ENCODE measurements around the gene SEPTIN2.

The SEPTIN2 gene

GRCh38 chr2:241273210-241274020 lies 42.3 kb upstream of the SEPTIN2 start (continued):
- TF ChIP-seq TCF4 (CRISPR knock-in tag; IDR thresholded peaks at IDR 0.05; ENCODE audit: borderline replicate concordance) = no peak
- TF ChIP-seq CREB5 (CRISPR knock-in tag; IDR thresholded peaks at IDR 0.05; ENCODE audit: low read depth) = no peak
- no peak for TF ChIP-seq ZNF70 (CRISPR knock-in tag; IDR thresholded peaks at IDR 0.05)
- TF ChIP-seq CSDC2 (CRISPR knock-in tag; IDR thresholded peaks at IDR 0.05) = no peak
- TF ChIP-seq ARNTL (CRISPR knock-in tag; IDR thresholded peaks at IDR 0.05; ENCODE audit: borderline replicate concordance, low read depth) = no peak
- no peak for TF ChIP-seq POU6F1 (CRISPR knock-in tag; IDR thresholded peaks at IDR 0.05; ENCODE audit: borderline replicate concordance, low read depth)

GRCh38 chr2:241274127-241274526 lies 41.6 kb upstream of the SEPTIN2 start:
- TF ChIP-seq ZNF70 (CRISPR knock-in tag; IDR thresholded peaks at IDR 0.05) = no peak
- no peak for TF ChIP-seq CSRNP3 (CRISPR knock-in tag; IDR thresholded peaks at IDR 0.05)
- TF ChIP-seq SNAI2 (CRISPR knock-in tag; IDR thresholded peaks at IDR 0.05) = no peak
- TF ChIP-seq TSHZ2 (CRISPR knock-in tag; IDR thresholded peaks at IDR 0.05) = no peak
- ATAC-seq = no peak

GRCh38 chr2:241275504-241275903 lies 40.2 kb upstream of the SEPTIN2 start:
- no peak for ATAC-seq
- TF ChIP-seq ARNTL (CRISPR knock-in tag; IDR thresholded peaks at IDR 0.05; ENCODE audit: borderline replicate concordance, low read depth) (no peak), ZFP30 (CRISPR knock-in tag; IDR thresholded peaks at IDR 0.05) (no peak), ZNF8 (CRISPR knock-in tag; IDR thresholded peaks at IDR 0.05) (no peak), BACH2 (CRISPR knock-in tag; IDR thresholded peaks at IDR 0.05; ENCODE audit: borderline replicate concordance) (no peak), ISL1 (CRISPR knock-in tag; IDR thresholded peaks at IDR 0.05) (no peak), POU6F1 (CRISPR knock-in tag; IDR thresholded peaks at IDR 0.05; ENCODE audit: borderline replicate concordance, low read depth) (no peak), PATZ1 (CRISPR knock-in tag; IDR thresholded peaks at IDR 0.05; ENCODE audit: borderline replicate concordance) (no peak), ZNF70 (CRISPR knock-in tag; IDR thresholded peaks at IDR 0.05) (no peak), ZFP3 (CRISPR knock-in tag; IDR thresholded peaks at IDR 0.05) (no peak), CREB5 (CRISPR knock-in tag; IDR thresholded peaks at IDR 0.05; ENCODE audit: low read depth) (no peak), SNAI2 (CRISPR knock-in tag; IDR thresholded peaks at IDR 0.05) (no peak), TOX (CRISPR knock-in tag; IDR thresholded peaks at IDR 0.05; ENCODE audit: borderline replicate concordance) (no peak), RARB (CRISPR knock-in tag; IDR thresholded peaks at IDR 0.05) (no peak), OSR1 (CRISPR knock-in tag; IDR thresholded peaks at IDR 0.05) (no peak), CSRNP3 (CRISPR knock-in tag; IDR thresholded peaks at IDR 0.05) (no peak), GLIS3 (CRISPR knock-in tag; IDR thresholded peaks at IDR 0.05) (no peak), ESRRG (CRISPR knock-in tag; IDR thresholded peaks at IDR 0.05) (no peak)
